Lung (tissue), 12 donors: ENCODE results near the gene DRC7. TPM values are rescaled to one million over a fixed set of nuclear protein-coding genes. Genes with fewer than 3 reads are reported as not detected.

Experiments
- ATAC-seq: fragments of 200-7000 bp; cut with Tn5 transposase; one replicate; pipeline ENCODE4 v1.9.1; 2020; ENCODE audit warnings: moderate number of reproducible peaks; ENCODE audit not compliant: insufficient read depth, low FRiP score
- DNase-seq, 3 donors: peaks; one replicate each; pipeline ENCODE4 v3.0.0-alpha.2; 2013 to 2017
- H3K27ac ChIP-seq, 2 donors: one replicate each; pipeline ENCODE4 v1.5.1; 2013; ENCODE audit warnings: mild to moderate bottlenecking in 2 of 2, moderate library complexity in 2 of 2, control low read depth in 1 of 2, inconsistent platforms in 1 of 2, low read depth in 1 of 2, low read length in 1 of 2
- H3K27me3 ChIP-seq, 3 donors: one replicate each; pipeline ENCODE4 v1.5.1; 2013; ENCODE audit warnings: low read length in 2 of 3; ENCODE audit not compliant: control insufficient read depth in 3 of 3, insufficient read depth in 3 of 3
- H3K36me3 ChIP-seq, 4 donors: one replicate each; pipeline ENCODE4 v1.5.1; 2013; ENCODE audit warnings: low read length in 4 of 4, mild to moderate bottlenecking in 1 of 4, moderate library complexity in 1 of 4; ENCODE audit not compliant: control insufficient read depth in 4 of 4, insufficient read depth in 4 of 4
- H3K4me1 ChIP-seq, 5 donors: one replicate each; pipeline ENCODE4 v1.5.1; 2013; ENCODE audit warnings: low read length in 5 of 5, mild to moderate bottlenecking in 2 of 5, moderate library complexity in 1 of 5; ENCODE audit not compliant: control insufficient read depth in 5 of 5, insufficient read depth in 5 of 5
- H3K4me3 ChIP-seq: one replicate; pipeline ENCODE4 v1.5.1; 2013; ENCODE audit warnings: mild to moderate bottlenecking, control low read depth, moderate library complexity
- H3K9ac ChIP-seq, 2 donors: one replicate each; pipeline ENCODE4 v1.5.1; 2013; ENCODE audit warnings: low read length in 2 of 2, control low read depth in 1 of 2; ENCODE audit not compliant: insufficient read depth in 1 of 2
- H3K9me3 ChIP-seq, 4 donors: one replicate each; pipeline ENCODE4 v1.5.1; 2013; ENCODE audit warnings: low read length in 3 of 4, mild to moderate bottlenecking in 1 of 4, moderate library complexity in 1 of 4; ENCODE audit not compliant: control insufficient read depth in 4 of 4, insufficient read depth in 3 of 4
- CTCF ChIP-seq: IDR thresholded peaks from 2 replicates; pipeline ENCODE4 v1.5.1; 2012; ENCODE audit warnings: mild to moderate bottlenecking; ENCODE audit errors: control extremely low read depth, extremely low read depth
- WGBS, 2 donors: extraction: QIAGEN DNeasy Blood & Tissue Kit; methylation state at CpG; one replicate each; pipeline ENCODE4 v1.1.7; 2013; 5-methylcytosine and 5-hydroxymethylcytosine counted together
- polyA plus RNA-seq, 2 donors: library from polyadenylated mRNA; stranded (reverse); fragments of 200-250 nt; gene quantifications; one replicate each; pipeline ENCODE4 v1.2.1, GENCODE V29; 2013
- total RNA-seq, 2 donors: library from RNA; depleted of rRNA in 1 of 2; stranded (reverse); fragments of >200 nt in 1 of 2; gene quantifications; one replicate each; pipeline ENCODE4 v1.2.1, GENCODE V29; 2014 to 2021
- donor health status: control.
- donor health status: control.
- donor health status: Bipolar disorder and iron deficiency.
- donor health status: healthy.
- donor health status: DM: yes; HTN: yes; CAD: no.

The DRC7 gene
- total and polyA plus RNA-seq, 4 donors: 2.5 to 10.9 (median 6.4) TPM

GRCh38 chr16:57759541-57760356 is 65.1 kb downstream of the DRC7 start:
- H3K4me1 ChIP-seq: peaks cover 0 to 4% (median 0%) of the 10 kb centered on the region in 5 donors
- H3K4me3 ChIP-seq: no peak overlapping the region
- no peaks in the 10 kb centered on the region for H3K27me3 ChIP-seq
- no peak for TF ChIP-seq CTCF
- peaks cover 0 to 67% (median 17%) of the 10 kb centered on the region in 4 donors for H3K36me3 ChIP-seq
- H3K9me3 ChIP-seq: no peaks in the 10 kb centered on the region
- H3K27ac ChIP-seq: no peak overlapping the region
- 82 to 85% methylated on average over 20 to 21 of the region's 21 CpGs for WGBS, 2 donors
- ATAC-seq (no peak), DNase-seq (peak in 2 of 3 donors; percentile 9 to 33)
- no peak overlapping the region for H3K9ac ChIP-seq

GRCh38 chr16:57760357-57761160 is 66.0 kb downstream of the DRC7 start:
- H3K4me1 ChIP-seq: peaks cover 0 to 4% (median 0%) of the 10 kb centered on the region in 5 donors
- H3K36me3 ChIP-seq: peaks cover 0 to 63% (median 22%) of the 10 kb centered on the region in 4 donors
- H3K4me3 ChIP-seq: no peak overlapping the region
- no peak for ATAC-seq
- no peak overlapping the region for H3K27ac ChIP-seq
- H3K9me3 ChIP-seq: no peaks in the 10 kb centered on the region
- no peak for DNase-seq
- no peaks in the 10 kb centered on the region for H3K27me3 ChIP-seq
- no peak overlapping the region for H3K9ac ChIP-seq
- 90 to 91% methylated on average over 35 to 40 of the region's 40 CpGs for WGBS, 2 donors
- no peak for TF ChIP-seq CTCF

- WGBS, 2 donors: 80 to 85% methylated on average over 9 of the region's 9 CpGs
- DNase-seq (no peak), ATAC-seq (no peak)
- peaks cover 2 to 60% (median 20%) of the 10 kb centered on the region in 4 donors for H3K36me3 ChIP-seq
- H3K9me3 ChIP-seq: no peaks in the 10 kb centered on the region
- H3K27ac ChIP-seq: no peak overlapping the region
- H3K4me3 ChIP-seq: no peak overlapping the region
- H3K4me1 ChIP-seq: peaks cover 0 to 4% (median 0%) of the 10 kb centered on the region in 5 donors
- no peak for TF ChIP-seq CTCF
- H3K9ac ChIP-seq: no peak overlapping the region
- no peaks in the 10 kb centered on the region for H3K27me3 ChIP-seq
Observed at GRCh38 chr16:57761301-57761700, 66.7 kb downstream of the DRC7 start.
